Astrocyte of the hippocampus (primary cell): ENCODE measurements around the gene PKHD1.

Experiments
- DNase-seq: peaks from one replicate; pipeline ENCODE4 v3.0.0; 2011; ENCODE audit warnings: low read depth, low spot score

The PKHD1 gene

GRCh38 chr6:52046456-52046855, 41.0 kb downstream of the PKHD1 start:
- no peak for DNase-seq

GRCh38 chr6:52045481-52045880, 41.9 kb downstream of the PKHD1 start:
- no peak for DNase-seq

- DNase-seq: no peak
These were observed 42.4 kb downstream of the PKHD1 start for GRCh38 chr6:52045033-52045432.

GRCh38 chr6:52042141-52042885, 45.1 kb downstream of the PKHD1 start:
- no peak for DNase-seq

- no peak for DNase-seq
These were observed 46.3 kb downstream of the PKHD1 start for GRCh38 chr6:52041134-52041533.

- DNase-seq: no peak
These were observed 59.7 kb downstream of the PKHD1 start for GRCh38 chr6:52027699-52028098.

GRCh38 chr6:52024451-52025068, 62.9 kb downstream of the PKHD1 start:
- DNase-seq: no peak

GRCh38 chr6:52022675-52023074, 64.7 kb downstream of the PKHD1 start:
- DNase-seq: no peak

GRCh38 chr6:52020945-52021570, 66.4 kb downstream of the PKHD1 start:
- DNase-seq: peak; percentile 53

GRCh38 chr6:52019881-52020280, 67.5 kb downstream of the PKHD1 start:
- no peak for DNase-seq

- DNase-seq: no peak
These were observed 68.3 kb downstream of the PKHD1 start for GRCh38 chr6:52019092-52019491.

- DNase-seq: no peak
These were observed 70.3 kb downstream of the PKHD1 start for GRCh38 chr6:52016915-52017748.

- no peak for DNase-seq
These were observed 71.5 kb downstream of the PKHD1 start for GRCh38 chr6:52015953-52016352.

- DNase-seq: no peak
These were observed 73.0 kb downstream of the PKHD1 start for GRCh38 chr6:52014391-52014790.

GRCh38 chr6:52013035-52013434, 74.4 kb downstream of the PKHD1 start:
- peak; percentile 3 for DNase-seq

GRCh38 chr6:52012582-52012981, 74.8 kb downstream of the PKHD1 start:
- DNase-seq: no peak

- no peak for DNase-seq
These were observed 76.6 kb downstream of the PKHD1 start for GRCh38 chr6:52010806-52011205.

GRCh38 chr6:52010145-52010544, 77.3 kb downstream of the PKHD1 start:
- no peak for DNase-seq

GRCh38 chr6:52009466-52010140, 77.8 kb downstream of the PKHD1 start:
- DNase-seq: peak; percentile 13

GRCh38 chr6:52000064-52000463, 87.3 kb downstream of the PKHD1 start:
- no peak for DNase-seq

- no peak for DNase-seq
These were observed 91.0 kb downstream of the PKHD1 start for GRCh38 chr6:51996296-51996947.
